ENCODE results near the gene PPARA. TPM values are rescaled to one million over a fixed set of nuclear protein-coding genes. Genes with fewer than 3 reads are reported as not detected.
A peak's percentile ranks its signal among the peaks of the same experiment; 100 is the strongest.
"Not testable (repeated sequence)": the region's sequence is repeated elsewhere in the genome, so short reads cannot be mapped to it uniquely, and the experiment has no call there.

Gene PPARA
- total and polyA plus RNA-seq, 12 donors, result 5.1 to 208 (median 37.4) TPM

DNA sequence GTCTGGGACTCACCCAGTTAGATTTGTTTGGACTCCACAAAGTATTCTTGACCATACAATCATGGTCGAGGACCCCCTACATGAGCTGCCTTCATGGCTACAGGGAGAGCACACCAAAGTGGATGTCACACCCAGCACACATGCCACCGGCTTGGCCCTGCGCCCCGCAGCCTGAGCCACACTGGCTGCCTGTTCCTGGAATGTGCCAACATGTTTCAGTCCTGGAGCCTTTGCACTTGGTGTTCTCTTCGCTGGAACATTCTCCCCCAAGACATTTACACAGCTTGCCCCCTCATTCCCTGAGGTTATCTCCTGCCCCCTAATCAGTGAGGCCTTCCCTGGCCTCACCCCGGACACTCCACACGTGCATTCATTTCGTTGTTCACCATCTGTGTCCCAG lies 46.0 kb downstream of the PPARA start:
- no peak overlapping the region for H3K4me3 ChIP-seq
- TF ChIP-seq, protein P1, sequence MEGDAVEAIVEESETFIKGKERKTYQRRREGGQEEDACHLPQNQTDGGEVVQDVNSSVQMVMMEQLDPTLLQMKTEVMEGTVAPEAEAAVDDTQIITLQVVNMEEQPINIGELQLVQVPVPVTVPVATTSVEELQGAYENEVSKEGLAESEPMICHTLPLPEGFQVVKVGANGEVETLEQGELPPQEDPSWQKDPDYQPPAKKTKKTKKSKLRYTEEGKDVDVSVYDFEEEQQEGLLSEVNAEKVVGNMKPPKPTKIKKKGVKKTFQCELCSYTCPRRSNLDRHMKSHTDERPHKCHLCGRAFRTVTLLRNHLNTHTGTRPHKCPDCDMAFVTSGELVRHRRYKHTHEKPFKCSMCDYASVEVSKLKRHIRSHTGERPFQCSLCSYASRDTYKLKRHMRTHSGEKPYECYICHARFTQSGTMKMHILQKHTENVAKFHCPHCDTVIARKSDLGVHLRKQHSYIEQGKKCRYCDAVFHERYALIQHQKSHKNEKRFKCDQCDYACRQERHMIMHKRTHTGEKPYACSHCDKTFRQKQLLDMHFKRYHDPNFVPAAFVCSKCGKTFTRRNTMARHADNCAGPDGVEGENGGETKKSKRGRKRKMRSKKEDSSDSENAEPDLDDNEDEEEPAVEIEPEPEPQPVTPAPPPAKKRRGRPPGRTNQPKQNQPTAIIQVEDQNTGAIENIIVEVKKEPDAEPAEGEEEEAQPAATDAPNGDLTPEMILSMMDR (IDR thresholded peaks at IDR 0.05), result no peak
- no peak for TF ChIP-seq POLR2A (IDR thresholded peaks at IDR 0.05)
- H3K27me3 ChIP-seq, result no peaks in the 10 kb centered on the region
- DNase-seq, result peak; percentile 38 to 68 (median 63)
- peak overlapping the region in 2 of 5 donors; percentile 31 to 55 for H3K27ac ChIP-seq
- H3K36me3 ChIP-seq (replicated peaks in 1 of 2), result peaks cover 0 to 22% of the 10 kb centered on the region in 2 donors
- no peaks in the 10 kb centered on the region for H3K9me3 ChIP-seq (replicated peaks in 1 of 3)
- intact Hi-C loops (cut with DNase I), result no loop called here
- H3K4me1 ChIP-seq (replicated peaks in 1 of 2), result peaks cover 0 to under 1% of the 10 kb centered on the region in 2 donors
- 73 to 82% (median 79%) methylated on average over 5 to 8 of the region's 8 CpGs for WGBS, 4 donors

GRCh38 chr22:46198274-46198673 lies 47.9 kb downstream of the PPARA start:
- H3K4me1 ChIP-seq (replicated peaks in 1 of 2), result peaks cover 0 to 6% of the 10 kb centered on the region in 2 donors
- intact Hi-C loops (cut with DNase I), result no loop called here
- H3K27me3 ChIP-seq, result no peaks in the 10 kb centered on the region
- no peak overlapping the region for H3K4me3 ChIP-seq
- peaks cover 0 to 22% of the 10 kb centered on the region in 2 donors for H3K36me3 ChIP-seq (replicated peaks in 1 of 2)
- WGBS, 4 donors, result 90 to 95% (median 93%) methylated on average over 18 of the region's 18 CpGs
- no peak for TF ChIP-seq POLR2A (IDR thresholded peaks at IDR 0.05)
- TF ChIP-seq, protein P1 (IDR thresholded peaks at IDR 0.05), result no peak
- DNase-seq, result no peak
- no peaks in the 10 kb centered on the region for H3K9me3 ChIP-seq (replicated peaks in 1 of 3)
- H3K27ac ChIP-seq, result no peak overlapping the region

DNA sequence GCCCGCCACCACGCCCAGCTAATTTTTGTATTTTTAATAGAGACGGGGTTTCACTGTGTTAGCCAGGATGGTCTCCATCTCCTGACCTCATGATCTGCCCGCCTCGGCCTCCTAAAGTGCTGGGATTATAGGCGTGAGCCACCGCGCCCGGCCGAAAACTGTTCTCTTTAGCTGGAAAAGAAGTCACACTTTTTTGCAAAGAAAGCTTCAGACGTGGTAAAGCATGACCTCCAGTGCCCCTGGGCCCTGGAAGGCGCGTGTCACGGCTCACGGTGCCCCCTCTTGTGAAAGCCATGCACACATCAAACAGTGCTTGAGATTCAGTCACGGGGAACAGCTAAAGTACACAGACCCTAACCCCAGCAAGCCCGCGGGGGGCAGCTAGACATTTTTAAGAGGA lies 48.5 kb downstream of the PPARA start:
- H3K36me3 ChIP-seq (replicated peaks in 1 of 2), result peaks cover 0 to 22% of the 10 kb centered on the region in 2 donors
- H3K9me3 ChIP-seq (replicated peaks in 1 of 3); DNase-seq; H3K27me3 ChIP-seq; H3K4me3 ChIP-seq; H3K4me1 ChIP-seq (replicated peaks in 1 of 2); intact Hi-C loops (cut with DNase I); H3K27ac ChIP-seq: not testable (repeated sequence)
- 91 to 96% (median 95%) methylated on average over 15 to 18 of the region's 18 CpGs for WGBS, 4 donors

GRCh38 chr22:46201059-46201757 lies 50.9 kb downstream of the PPARA start:
- Histone ChIP-seq H3K4me3 (no peak overlapping the region), H3K4me1 (replicated peaks in 1 of 2) (peaks cover 0 to 6% of the 10 kb centered on the region in 2 donors), H3K9me3 (replicated peaks in 1 of 3) (no peaks in the 10 kb centered on the region), H3K36me3 (replicated peaks in 1 of 2) (peaks cover 0 to 22% of the 10 kb centered on the region in 2 donors), H3K27me3 (no peaks in the 10 kb centered on the region), H3K27ac (peak overlapping the region in 2 of 5 donors; percentile 3 to 30)
- peak in 5 of 7 donors; percentile 40 to 65 (median 59) for DNase-seq
- intact Hi-C loops (cut with DNase I), result no loop called here
- WGBS, 4 donors, result 64 to 69% (median 66%) methylated on average over 17 of the region's 17 CpGs
- TF ChIP-seq, protein P1 (IDR thresholded peaks at IDR 0.05), result no peak
- TF ChIP-seq POLR2A (IDR thresholded peaks at IDR 0.05), result no peak
